HEK293 (cell line): ENCODE measurements around the gene PLA2G4E.
A peak's percentile ranks its signal among the peaks of the same experiment; 100 is the strongest.

Experiments
- CTCF ChIA-PET: fragments of 350-600 bp; formaldehyde crosslinking; extraction: SDS; loops from one replicate; lab custom pipeline; 2021; ENCODE audit warnings: antibody characterized with exemption; lab: Yijun Ruan, JAX
- POLR2A ChIA-PET: fragments of 300-600 bp; formaldehyde crosslinking; extraction: SDS; loops from one replicate; lab custom pipeline; 2020; ENCODE audit warnings: antibody characterized with exemption, inconsistent platforms; lab: Yijun Ruan, JAX
- H3K27ac ChIP-seq: fragments of 200-500 bp; sonication (Bioruptor generic); 2 replicates; pipeline ENCODE4 v1.5.1; 2014; ENCODE audit warnings: low read depth, low read length, control low read depth, inconsistent platforms; ENCODE audit errors: extremely low read depth
- H3K36me3 ChIP-seq, 2 experiments: fragments of 200-500 bp in 1 of 2; sonication (Bioruptor generic) in 1 of 2; 1 replicate in 1 of 2; 2 replicates in 1 of 2; pipeline ENCODE4 v1.5.1; 2014 to 2017; ENCODE audit warnings: inconsistent platforms in 2 of 2, low read length in 2 of 2; ENCODE audit not compliant: control insufficient read depth in 2 of 2, insufficient read depth in 1 of 2
- H3K4me1 ChIP-seq: fragments of 200-500 bp; sonication (Bioruptor generic); 2 replicates; pipeline ENCODE4 v1.5.1; 2014; ENCODE audit warnings: mild to moderate bottlenecking, low read length, inconsistent platforms; ENCODE audit not compliant: control insufficient read depth, insufficient read depth
- H3K4me3 ChIP-seq: 2 replicates; pipeline ENCODE4 v1.5.1; 2011; ENCODE audit warnings: low read depth, mild to moderate bottlenecking, control low read depth, low read length, moderate library complexity
- H3K9me3 ChIP-seq: fragments of 200-500 bp; sonication (Bioruptor generic); 2 replicates; pipeline ENCODE4 v1.5.1; 2014; ENCODE audit warnings: low read depth, low read length, inconsistent platforms; ENCODE audit not compliant: control insufficient read depth, insufficient read depth
- CTCF ChIP-seq: fragments of 450-650 bp; formaldehyde crosslinking; IDR thresholded peaks from 2 replicates; pipeline ENCODE4 v1.5.1; 2016; ENCODE audit warnings: missing biosample characterization, missing genetic modification characterization
- GLI2 ChIP-seq: fragments of 450-650 bp; formaldehyde crosslinking; IDR thresholded peaks from 2 replicates; pipeline ENCODE4; 2017; ENCODE audit warnings: missing biosample characterization, missing genetic modification characterization, low read depth, borderline replicate concordance
- KLF8 ChIP-seq: fragments of 450-650 bp; formaldehyde crosslinking; IDR thresholded peaks from 2 replicates; pipeline ENCODE4 v1.5.1; 2016; ENCODE audit warnings: missing biosample characterization, missing genetic modification characterization
- PRDM2 ChIP-seq: fragments of 450-650 bp; formaldehyde crosslinking; IDR thresholded peaks from 2 replicates; pipeline ENCODE4 v1.5.1; 2016; ENCODE audit warnings: missing biosample characterization, missing genetic modification characterization, borderline replicate concordance
- SCRT2 ChIP-seq: fragments of 450-650 bp; formaldehyde crosslinking; IDR thresholded peaks from 2 replicates; pipeline ENCODE4 v1.5.1; 2016; ENCODE audit warnings: missing biosample characterization, missing genetic modification characterization
- ZBTB20 ChIP-seq: fragments of 450-650 bp; formaldehyde crosslinking; IDR thresholded peaks from 2 replicates; pipeline ENCODE4 v1.5.1; 2016; ENCODE audit warnings: missing biosample characterization, missing genetic modification characterization
- ZNF2 ChIP-seq: fragments of 450-650 bp; formaldehyde crosslinking; IDR thresholded peaks from 2 replicates; pipeline ENCODE4 v1.5.1; 2016; ENCODE audit warnings: missing biosample characterization, missing genetic modification characterization
- ZNF24 ChIP-seq: fragments of 450-650 bp; formaldehyde crosslinking; IDR thresholded peaks from 2 replicates; pipeline ENCODE4 v1.5.1; 2016; ENCODE audit warnings: missing biosample characterization, missing genetic modification characterization
- ZNF354C ChIP-seq: fragments of 450-650 bp; formaldehyde crosslinking; IDR thresholded peaks from 2 replicates; pipeline ENCODE4 v1.5.1; 2016; ENCODE audit warnings: missing biosample characterization, missing genetic modification characterization, low read depth, borderline replicate concordance
- ZNF501 ChIP-seq: fragments of 450-650 bp; formaldehyde crosslinking; IDR thresholded peaks from 2 replicates; pipeline ENCODE4 v1.5.1; 2016; ENCODE audit warnings: missing biosample characterization, missing genetic modification characterization
- ZNF514 ChIP-seq: fragments of 450-650 bp; formaldehyde crosslinking; IDR thresholded peaks from 2 replicates; pipeline ENCODE4 v1.5.1; 2016; ENCODE audit warnings: missing biosample characterization, missing genetic modification characterization
- ZNF518A ChIP-seq: fragments of 450-650 bp; formaldehyde crosslinking; conservative IDR thresholded peaks from 2 replicates; pipeline ENCODE4 v1.5.1; 2016; ENCODE audit warnings: low read depth, missing biosample characterization, missing genetic modification characterization
- ZNF560 ChIP-seq: fragments of 450-650 bp; formaldehyde crosslinking; IDR thresholded peaks from 2 replicates; pipeline ENCODE4 v1.5.1; 2017; ENCODE audit warnings: missing biosample characterization, missing genetic modification characterization, borderline replicate concordance
- ZNF623 ChIP-seq: fragments of 450-650 bp; formaldehyde crosslinking; IDR thresholded peaks from 2 replicates; pipeline ENCODE4 v1.5.1; 2016; ENCODE audit warnings: missing biosample characterization, missing genetic modification characterization
- ZNF624 ChIP-seq: fragments of 450-650 bp; formaldehyde crosslinking; IDR thresholded peaks from 2 replicates; pipeline ENCODE4 v1.5.1; 2017; ENCODE audit warnings: missing biosample characterization, missing genetic modification characterization
- ZNF654 ChIP-seq: fragments of 450-650 bp; formaldehyde crosslinking; IDR thresholded peaks from 2 replicates; pipeline ENCODE4 v1.5.1; 2016; ENCODE audit warnings: low read depth, missing biosample characterization, missing genetic modification characterization
- ZSCAN30 ChIP-seq: fragments of 450-650 bp; IDR thresholded peaks from 2 replicates; pipeline ENCODE4 v1.5.1; 2018; ENCODE audit warnings: missing biosample characterization, mild to moderate bottlenecking, missing genetic modification characterization, moderate library complexity

The PLA2G4E gene

GRCh38 chr15:41990691-41991090, 30.2 kb downstream of the PLA2G4E start (continued):
- no peak for TF ChIP-seq PRDM2 (tag by site-specific recombination)
- no peak for TF ChIP-seq ZNF354C (tag by site-specific recombination)
- TF ChIP-seq GLI2 (tag by site-specific recombination) = no peak
- TF ChIP-seq, all 188 proteins: peak for 0

GRCh38 chr15:41990243-41990605, 30.6 kb downstream of the PLA2G4E start:
- ChIA-PET POLR2A (no interaction called here), CTCF (interaction anchor here (0.6 to 5.3 kb wide), 18 partner anchors 11 to 482 kb away, joined by 3 to 35 read pairs (median 6); partner anchors contain the start of gene EHD4)
- Histone ChIP-seq H3K9me3 (no peaks in the 10 kb centered on the region), H3K36me3 (no peaks in the 10 kb centered on the region), H3K4me1 (no peaks in the 10 kb centered on the region), H3K4me3 (no peak overlapping the region), H3K27ac (no peak overlapping the region)
- TF ChIP-seq ZNF624 = no peak
- TF ChIP-seq ZNF623 (tag by site-specific recombination) = no peak
- no peak for TF ChIP-seq ZNF560 (tag by site-specific recombination)
- no peak for TF ChIP-seq ZNF514 (tag by site-specific recombination)
- no peak for TF ChIP-seq ZBTB20 (tag by site-specific recombination)
- TF ChIP-seq ZNF24 (tag by site-specific recombination) = no peak
- TF ChIP-seq ZNF518A (tag by site-specific recombination) = no peak

- Histone ChIP-seq H3K36me3 (no peaks in the 10 kb centered on the region), H3K4me3 (no peak overlapping the region), H3K9me3 (no peaks in the 10 kb centered on the region), H3K4me1 (no peaks in the 10 kb centered on the region), H3K27ac (no peak overlapping the region)
- peak; percentile 83 for TF ChIP-seq SCRT2 (tag by site-specific recombination)
- TF ChIP-seq ZNF654 (tag by site-specific recombination) = peak; percentile 85
- no peak for TF ChIP-seq ZNF501 (tag by site-specific recombination)
- TF ChIP-seq CTCF = peak; percentile 73
- no peak for TF ChIP-seq KLF8 (tag by site-specific recombination)
- 0 out of 2 replicates have a peak, but pooled peaks have one; percentile 26 for TF ChIP-seq ZSCAN30 (tag by site-specific recombination)
- 0 out of 2 replicates have a peak, but pooled peaks have one; percentile 27 for TF ChIP-seq ZNF2
- POLR2A ChIA-PET = no interaction called here
- CTCF ChIA-PET = interaction anchor here (0.7 to 5.3 kb wide), 23 partner anchors 11 to 482 kb away, joined by 3 to 35 read pairs (median 4); partner anchors contain the start of genes EHD4 and PLA2G4D
Observed at GRCh38 chr15:41989573-41990242, 31.1 kb downstream of the PLA2G4E start.
